Stimulated activated CD8-positive, alpha-beta memory T cell treated with anti-CD3 and anti-CD28 coated beads, Interleukin-7, amount 100 ng/mL, for 4 hours (primary cell): ENCODE measurements around the gene ST3GAL5.

Experiments
- DNase-seq, 2 donors: peaks; one replicate each; pipeline ENCODE4 v3.0.0-alpha.2; 2020; ENCODE audit warnings: low read depth in 2 of 2

ST3GAL5 gene

GRCh38 chr2:85790032-85790431 is 98.8 kb downstream of the ST3GAL5 start:
- DNase-seq: no peak

- no peak for DNase-seq
These were observed 99.5 kb downstream of the ST3GAL5 start for GRCh38 chr2:85789271-85789670.

- no peak for DNase-seq
These were observed 100.2 kb downstream of the ST3GAL5 start for GRCh38 chr2:85788603-85789002.

GRCh38 chr2:85787981-85788340 is 100.8 kb downstream of the ST3GAL5 start:
- no peak for DNase-seq

- no peak for DNase-seq
These were observed 101.4 kb downstream of the ST3GAL5 start for GRCh38 chr2:85787282-85787980.
